GM21423 (cell line): Measurements from ENCODE around the gene CD2.

Experiments
- ATAC-seq: cut with Tn5 transposase; IDR thresholded peaks from one replicate; pipeline ENCODE4 v1.9.1; 2021; ENCODE audit warnings: mild to moderate bottlenecking, moderate library complexity; ENCODE audit not compliant: unreplicated experiment

Gene CD2

GRCh38 chr1:116754198-116754977 is at the start of gene CD2:
TSS of gene CD2 (plus strand) at chr1:116754430. CDS start at chr1:116754493, 63 bp downstream.
- ATAC-seq = no peak

DNA sequence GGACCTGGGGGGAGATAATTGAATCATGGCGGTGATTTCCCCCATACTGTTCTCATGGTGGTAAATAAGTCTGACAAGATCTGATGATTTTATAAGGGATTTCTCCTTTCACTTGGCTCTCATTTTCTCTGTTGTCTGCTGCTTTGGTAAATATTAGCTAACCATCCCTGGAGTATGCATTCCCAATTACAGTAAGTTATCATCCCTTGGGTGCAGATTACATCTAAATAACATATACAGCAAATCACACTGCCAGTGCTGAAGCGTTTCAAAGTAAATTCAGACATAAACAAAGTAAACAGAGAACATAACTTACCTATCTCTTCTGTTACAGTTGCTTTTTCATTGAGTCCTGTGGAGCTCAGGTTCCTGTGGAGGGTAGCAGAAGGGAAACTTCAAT is 48.1 kb upstream of the CD2 start:
- ATAC-seq = no peak

DNA sequence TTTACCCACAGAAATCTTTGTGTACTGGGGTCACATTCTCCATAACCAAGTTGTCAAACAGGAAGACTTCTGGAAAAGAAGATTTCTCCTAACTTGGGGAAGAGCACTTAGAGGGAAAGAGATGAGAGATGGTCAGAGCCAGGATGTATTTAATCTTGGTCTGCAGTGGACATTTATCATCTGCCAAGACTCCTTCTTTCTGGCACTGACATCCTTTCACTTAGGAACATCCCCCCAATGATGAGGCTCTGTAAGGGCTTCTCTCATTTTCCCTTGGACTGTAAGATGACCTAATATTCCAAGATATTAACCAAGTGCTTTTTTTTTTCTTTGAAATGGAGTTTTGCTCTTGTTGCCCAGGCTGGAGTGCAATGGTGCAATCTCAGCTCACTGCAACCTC is 47.4 kb upstream of the CD2 start:
- no peak for ATAC-seq

DNA sequence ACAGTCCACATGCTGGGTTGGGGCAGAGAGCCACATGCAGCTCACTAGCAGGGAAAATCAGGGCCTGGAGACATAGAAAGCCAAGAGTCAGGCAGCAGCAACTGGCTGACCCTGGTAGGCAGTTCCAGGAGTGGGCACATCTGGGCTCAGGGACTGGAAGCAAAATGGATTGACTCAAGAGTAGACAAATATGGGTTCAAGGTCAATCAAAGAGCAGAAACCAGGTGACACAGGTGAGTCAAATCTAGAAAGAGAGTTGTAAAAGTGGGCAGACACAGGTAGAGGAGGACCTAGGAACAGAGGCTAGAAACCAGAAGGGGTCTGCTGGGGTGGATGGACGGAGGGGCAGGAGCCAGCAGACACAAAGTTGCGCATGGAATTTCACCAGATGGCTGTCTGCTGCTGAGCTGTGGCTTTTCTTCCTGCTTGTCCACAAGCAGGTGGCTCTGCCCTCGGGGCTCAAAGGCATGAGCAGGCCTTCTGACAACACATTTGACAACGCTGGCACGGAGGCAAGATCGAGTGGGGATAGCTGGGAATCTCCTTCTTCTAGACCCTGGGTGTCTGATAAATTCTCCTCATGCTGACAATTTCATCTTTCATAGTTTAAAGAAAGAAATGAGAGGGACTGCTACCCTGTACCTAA is 45.9 kb upstream of the CD2 start:
- ATAC-seq = no peak

DNA sequence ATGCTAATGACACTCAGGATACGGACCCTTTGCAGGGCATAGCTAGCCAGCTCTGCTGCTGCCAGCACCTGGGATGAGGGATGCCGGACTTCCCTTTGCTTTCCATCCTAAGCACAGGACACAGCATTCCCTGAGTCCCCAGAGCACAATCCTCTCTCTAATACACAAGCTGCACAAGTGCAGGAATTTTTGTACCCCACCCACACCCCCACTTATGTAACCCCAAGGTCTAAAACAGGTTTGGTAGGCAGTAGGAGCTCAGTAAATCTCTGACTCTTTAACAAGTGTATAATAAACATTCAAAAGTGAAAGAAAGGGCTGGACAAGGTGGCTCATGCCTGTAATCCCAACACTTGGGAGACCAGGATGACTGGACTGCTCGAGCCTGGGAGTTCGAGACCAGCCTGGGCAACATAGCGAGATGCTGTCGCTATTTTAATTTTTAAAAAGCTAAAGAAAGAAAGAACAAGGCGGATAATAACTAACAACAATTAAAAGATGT is 44.5 kb upstream of the CD2 start:
- ATAC-seq = no peak

GRCh38 chr1:116710420-116711262 is 43.6 kb upstream of the CD2 start:
- ATAC-seq = no peak

DNA sequence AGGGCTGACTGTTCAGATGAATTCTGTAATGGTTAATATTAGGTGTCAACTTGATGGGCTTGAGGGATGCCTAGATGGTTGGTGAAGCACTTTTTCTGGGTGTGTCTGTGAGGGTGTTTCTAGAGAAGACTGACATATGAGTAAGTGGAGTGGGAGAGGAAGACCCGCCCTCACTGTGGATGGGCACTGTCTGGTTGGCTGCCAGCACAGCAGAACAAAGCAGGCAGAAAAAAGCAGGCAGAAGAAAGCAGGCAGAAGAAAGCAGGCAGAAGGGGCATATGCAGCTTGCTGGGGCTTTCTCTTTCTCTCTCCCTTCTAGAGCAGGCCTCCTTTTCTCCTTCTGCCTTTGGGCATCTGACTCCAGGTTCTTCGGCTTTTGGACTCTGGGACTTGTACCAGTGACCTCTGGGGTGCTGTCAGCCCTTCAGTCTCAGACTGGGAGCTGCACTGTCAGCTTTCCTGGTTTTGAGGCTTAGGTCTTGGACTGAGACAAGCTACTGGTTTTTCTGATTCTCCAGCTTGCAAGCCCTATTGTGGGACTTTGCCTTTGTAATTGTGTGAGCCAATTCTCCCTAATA is 42.9 kb upstream of the CD2 start:
- ATAC-seq = no peak

- no peak for ATAC-seq
Measured at GRCh38 chr1:116712510-116712909, 41.7 kb upstream of the CD2 start.

DNA sequence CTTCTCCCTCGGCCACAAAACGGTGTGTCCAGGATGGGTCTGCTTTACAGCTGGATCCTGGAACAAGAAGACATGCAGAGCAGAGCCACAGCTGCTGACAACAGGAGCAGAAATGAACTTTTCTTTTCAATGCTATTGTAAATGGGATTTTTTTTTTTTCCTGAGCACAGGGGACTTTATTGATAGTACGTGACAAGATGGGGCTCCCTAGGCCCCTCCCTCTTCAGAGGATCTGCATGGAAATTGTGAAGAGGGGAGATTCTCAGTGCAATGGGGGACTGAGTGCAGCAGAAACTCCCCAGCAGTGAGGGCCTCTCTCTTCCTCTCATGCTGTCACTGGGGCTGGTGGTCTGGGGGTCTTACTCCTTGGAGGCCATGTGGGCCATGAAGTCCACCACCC is 40.8 kb upstream of the CD2 start:
- ATAC-seq = no peak

DNA sequence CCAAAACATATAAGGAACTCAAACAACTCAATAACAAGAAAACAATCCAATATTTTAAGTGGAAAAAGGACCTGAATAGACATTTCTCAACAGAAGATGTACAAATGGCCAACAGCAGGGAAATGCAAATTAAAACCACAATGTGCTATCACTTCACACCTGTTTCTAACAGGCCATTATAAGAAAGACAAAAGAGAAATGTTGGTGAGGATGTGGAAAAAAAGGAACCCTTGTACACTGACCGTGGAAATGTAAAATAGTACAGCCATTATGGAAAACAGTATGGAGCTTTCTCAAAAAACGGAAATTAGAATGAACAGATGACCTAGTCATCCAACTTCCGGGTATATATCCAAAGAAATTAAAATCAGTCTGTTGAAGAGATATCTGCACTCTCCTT is 37.8 kb upstream of the CD2 start:
- no peak for ATAC-seq

DNA sequence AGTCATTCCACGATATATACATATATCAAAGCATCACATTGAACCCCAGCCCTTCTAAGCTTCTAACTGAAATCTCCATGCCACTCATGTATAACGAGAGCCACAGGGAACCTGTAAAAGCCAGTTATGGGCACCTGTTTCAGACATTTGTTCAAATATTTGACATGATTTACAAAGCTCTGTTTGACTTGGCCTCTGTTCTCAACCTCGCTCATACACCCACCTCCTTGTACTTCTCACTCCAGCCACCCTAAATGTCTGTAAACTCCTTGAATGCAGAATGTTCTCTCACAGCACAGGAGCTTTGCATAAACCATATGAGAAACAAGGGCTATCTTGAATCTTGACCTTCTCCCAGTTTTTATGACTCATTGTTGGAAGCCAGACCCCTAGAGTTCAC is 36.9 kb upstream of the CD2 start:
- no peak for ATAC-seq

- ATAC-seq = no peak
Measured at GRCh38 chr1:116720364-116721038, 33.7 kb upstream of the CD2 start.

- no peak for ATAC-seq
Measured at GRCh38 chr1:116721039-116721405, 33.2 kb upstream of the CD2 start.

DNA sequence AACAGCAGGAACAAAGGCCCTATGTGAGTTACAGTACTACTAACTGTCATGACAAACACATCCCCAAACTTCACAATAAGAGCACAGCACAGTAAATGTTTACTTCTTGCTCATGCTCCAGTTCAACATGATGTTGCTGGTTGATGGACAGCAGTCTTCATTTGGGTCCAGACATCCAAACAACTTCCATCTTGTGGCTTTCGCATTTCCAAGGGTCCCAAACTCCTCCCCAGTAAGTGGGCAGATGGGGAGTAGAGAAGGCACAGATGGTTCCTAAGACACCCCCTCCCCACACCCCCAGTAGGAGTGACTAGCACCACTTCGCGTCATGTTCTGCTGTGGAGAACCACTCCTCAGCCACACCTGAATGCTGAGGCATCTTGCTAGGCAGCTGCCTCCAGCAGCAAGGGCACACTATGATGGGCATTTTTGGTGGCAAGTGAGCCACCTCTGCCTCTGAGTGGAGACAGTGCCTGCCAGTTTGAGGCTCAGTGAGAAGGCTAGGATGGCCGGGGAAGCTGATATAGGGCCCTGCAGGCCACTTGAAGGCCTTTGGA is 32.7 kb upstream of the CD2 start:
- no peak for ATAC-seq

- ATAC-seq = no peak
Measured at GRCh38 chr1:116722016-116722838, 32.0 kb upstream of the CD2 start.

- no peak for ATAC-seq
Measured at GRCh38 chr1:116724765-116725375, 29.4 kb upstream of the CD2 start.

- no peak for ATAC-seq
Measured at GRCh38 chr1:116725798-116726197, 28.4 kb upstream of the CD2 start.

- no peak for ATAC-seq
Measured at GRCh38 chr1:116726872-116727820, 27.1 kb upstream of the CD2 start.
